ENCODE measurements around the gene TVP23B. TPM values are rescaled to one million over a fixed set of nuclear protein-coding genes. Genes with fewer than 3 reads are reported as not detected.
"Not testable (repeated sequence)": the region's sequence is repeated elsewhere in the genome, so short reads cannot be mapped to it uniquely, and the experiment has no call there.

The TVP23B gene
- polyA plus RNA-seq, 3 donors = 7.3 to 20.2 (median 17.2) TPM

DNA sequence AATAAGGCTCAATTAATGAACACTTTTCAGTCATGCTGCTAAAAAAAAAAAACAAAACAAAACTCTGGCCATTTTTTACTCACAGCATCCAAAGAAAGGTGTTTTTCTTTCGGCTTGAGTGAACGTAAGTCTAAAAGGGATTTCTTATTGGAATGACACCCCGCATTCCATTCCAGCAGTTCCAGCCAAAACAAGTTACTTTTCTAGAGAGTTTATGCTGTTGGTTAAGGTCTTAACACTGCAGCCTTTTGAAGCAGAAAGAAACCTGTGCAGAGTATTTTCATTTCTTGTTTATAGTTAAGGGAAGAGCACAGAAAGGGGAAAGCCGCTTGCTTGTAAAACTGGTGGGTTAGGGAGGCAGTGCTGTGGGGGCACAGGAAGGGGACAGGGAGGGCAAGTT lies 9.9 kb upstream of the TVP23B start:
- H3K4me2 ChIP-seq (replicated peaks; ENCODE audit: extremely low read depth, low read length, poor library complexity, severe bottlenecking); H3K27ac ChIP-seq (ENCODE audit: low read depth in 1 of 2, low read length in 2 of 2); H3K9me3 Mint-ChIP-seq; DNase-seq; H3K79me2 ChIP-seq (ENCODE audit: insufficient read depth, low read length); H3K36me3 ChIP-seq (replicated peaks in 1 of 2; ENCODE audit: control insufficient read depth in 1 of 2, insufficient read depth in 2 of 2, low read length in 2 of 2); intact Hi-C loops (cut with micrococcal nuclease); H3K9me3 ChIP-seq (replicated peaks in 1 of 2; ENCODE audit: control insufficient read depth in 1 of 2, insufficient read depth in 1 of 2, low read length in 2 of 2); H3K27me3 Mint-ChIP-seq (ENCODE audit: low read depth in 3 of 3); H2AFZ ChIP-seq (ENCODE audit: insufficient read depth, low read depth, low read length, poor library complexity, severe bottlenecking); H3K4me3 ChIP-seq (replicated peaks in 1 of 3; ENCODE audit: low read depth in 2 of 3, low read length in 3 of 3); H3K4me3 Mint-ChIP-seq; H3K4me1 ChIP-seq (ENCODE audit: control insufficient read depth in 1 of 2, insufficient read depth in 2 of 2, low read length in 2 of 2); H3K27me3 ChIP-seq (ENCODE audit: control insufficient read depth in 2 of 2, insufficient read depth in 2 of 2, low read length in 2 of 2); H4K20me1 ChIP-seq (ENCODE audit: insufficient read depth, low read length); H3K36me3 Mint-ChIP-seq; H3K9ac ChIP-seq (ENCODE audit: insufficient read depth, low read length, poor library complexity, severe bottlenecking): not testable (repeated sequence)
- 0% methylated on average over 1 of the region's 4 CpGs for WGBS (ENCODE audit: insufficient coverage)
- Mint-ChIP-seq H3K27ac (peak overlapping the region in 1 of 7 donors; percentile 63), H3K4me1 (peaks cover 13% of the 10 kb centered on the region)

DNA sequence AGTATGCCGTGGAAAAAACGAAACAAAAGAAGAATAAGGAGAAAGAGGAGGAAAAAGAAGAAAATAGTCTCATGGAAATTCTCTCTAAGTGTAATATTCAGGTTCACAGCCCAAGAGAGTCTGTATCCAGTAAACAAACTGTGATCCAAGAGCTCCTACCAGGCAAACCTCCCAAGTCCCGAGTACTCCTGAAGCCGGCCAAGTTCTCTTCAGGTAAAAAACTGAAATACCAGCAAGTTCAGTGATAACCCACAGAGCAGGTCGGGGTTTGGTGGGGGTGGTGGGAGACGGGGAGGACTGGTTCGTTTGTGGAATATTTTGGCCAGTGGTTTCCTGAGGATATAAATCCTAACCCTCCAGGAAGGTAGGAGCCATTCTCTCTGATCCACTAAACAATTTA lies 8.5 kb upstream of the TVP23B start:
- no peak for TF ChIP-seq CTCF (IDR thresholded peaks at IDR 0.05)
- H3K27me3 ChIP-seq (ENCODE audit: control insufficient read depth in 2 of 2, insufficient read depth in 2 of 2, low read length in 2 of 2) = no peaks in the 10 kb centered on the region
- peaks cover 0 to 4% of the 10 kb centered on the region in 2 donors for H3K4me1 ChIP-seq (ENCODE audit: control insufficient read depth in 1 of 2, insufficient read depth in 2 of 2, low read length in 2 of 2)
- H3K79me2 ChIP-seq (ENCODE audit: insufficient read depth, low read length) = no peaks in the 10 kb centered on the region
- Mint-ChIP-seq H3K4me3 (no peak overlapping the region), H3K9me3 (peaks cover 0 to 1% (median 0%) of the 10 kb centered on the region in 7 donors), H3K27ac (no peak overlapping the region), H3K4me1 (peaks cover 13% of the 10 kb centered on the region), H3K36me3 (no peaks in the 10 kb centered on the region), H3K27me3 (ENCODE audit: low read depth in 3 of 3) (no peaks in the 10 kb centered on the region)
- no peak overlapping the region for H3K27ac ChIP-seq (ENCODE audit: low read depth in 1 of 2, low read length in 2 of 2)
- H4K20me1 ChIP-seq (ENCODE audit: insufficient read depth, low read length) = no peaks in the 10 kb centered on the region
- H3K9ac ChIP-seq (ENCODE audit: insufficient read depth, low read length, poor library complexity, severe bottlenecking) = no peak overlapping the region
- DNase-seq = no peak
- intact Hi-C loops (cut with micrococcal nuclease) = no loop called here
- no CpG with 5 or more reads among the region's 7 CpGs for WGBS (ENCODE audit: insufficient coverage)
- H2AFZ ChIP-seq (ENCODE audit: insufficient read depth, low read depth, low read length, poor library complexity, severe bottlenecking) = no peak overlapping the region
- H3K9me3 ChIP-seq (replicated peaks in 1 of 2; ENCODE audit: control insufficient read depth in 1 of 2, insufficient read depth in 1 of 2, low read length in 2 of 2) = no peaks in the 10 kb centered on the region
- H3K4me3 ChIP-seq (replicated peaks in 1 of 3; ENCODE audit: low read depth in 2 of 3, low read length in 3 of 3) = no peak overlapping the region
- no peaks in the 10 kb centered on the region for H3K36me3 ChIP-seq (replicated peaks in 1 of 2; ENCODE audit: control insufficient read depth in 1 of 2, insufficient read depth in 2 of 2, low read length in 2 of 2)
- H3K4me2 ChIP-seq (replicated peaks; ENCODE audit: extremely low read depth, low read length, poor library complexity, severe bottlenecking) = no peak overlapping the region

- H3K9ac ChIP-seq (ENCODE audit: insufficient read depth, low read length, poor library complexity, severe bottlenecking) = peak overlapping the region; percentile 80
- peak overlapping the region; percentile 64 to 69 for H3K4me3 Mint-ChIP-seq
- H3K27me3 ChIP-seq (ENCODE audit: control insufficient read depth in 2 of 2, insufficient read depth in 2 of 2, low read length in 2 of 2); H3K36me3 ChIP-seq (replicated peaks in 1 of 2; ENCODE audit: control insufficient read depth in 1 of 2, insufficient read depth in 2 of 2, low read length in 2 of 2); H2AFZ ChIP-seq (ENCODE audit: insufficient read depth, low read depth, low read length, poor library complexity, severe bottlenecking); H3K4me2 ChIP-seq (replicated peaks; ENCODE audit: extremely low read depth, low read length, poor library complexity, severe bottlenecking); H3K27me3 Mint-ChIP-seq (ENCODE audit: low read depth in 3 of 3); H3K4me1 ChIP-seq (ENCODE audit: control insufficient read depth in 1 of 2, insufficient read depth in 2 of 2, low read length in 2 of 2); H3K9me3 Mint-ChIP-seq; H3K4me1 Mint-ChIP-seq; intact Hi-C loops (cut with micrococcal nuclease); H4K20me1 ChIP-seq (ENCODE audit: insufficient read depth, low read length); H3K9me3 ChIP-seq (replicated peaks in 1 of 2; ENCODE audit: control insufficient read depth in 1 of 2, insufficient read depth in 1 of 2, low read length in 2 of 2): not testable (repeated sequence)
- H3K27ac Mint-ChIP-seq = peak overlapping the region in 6 of 7 donors; percentile 78 to 85 (median 82)
- peaks cover 10 to 11% of the 10 kb centered on the region in 2 donors for H3K36me3 Mint-ChIP-seq
- no CpG with 5 or more reads among the region's 5 CpGs for WGBS (ENCODE audit: insufficient coverage)
- H3K79me2 ChIP-seq (ENCODE audit: insufficient read depth, low read length) = peaks cover 24% of the 10 kb centered on the region
- H3K27ac ChIP-seq (ENCODE audit: low read depth in 1 of 2, low read length in 2 of 2) = peak overlapping the region in 1 of 2 donors; percentile 82
- peak in 2 of 3 donors; percentile 7 to 59 for DNase-seq
- peak overlapping the region; percentile 56 to 68 (median 61) for H3K4me3 ChIP-seq (replicated peaks in 1 of 3; ENCODE audit: low read depth in 2 of 3, low read length in 3 of 3)
These were observed 822 bp downstream of the TVP23B start for GRCh38 chr17:18781805-18782204.

DNA sequence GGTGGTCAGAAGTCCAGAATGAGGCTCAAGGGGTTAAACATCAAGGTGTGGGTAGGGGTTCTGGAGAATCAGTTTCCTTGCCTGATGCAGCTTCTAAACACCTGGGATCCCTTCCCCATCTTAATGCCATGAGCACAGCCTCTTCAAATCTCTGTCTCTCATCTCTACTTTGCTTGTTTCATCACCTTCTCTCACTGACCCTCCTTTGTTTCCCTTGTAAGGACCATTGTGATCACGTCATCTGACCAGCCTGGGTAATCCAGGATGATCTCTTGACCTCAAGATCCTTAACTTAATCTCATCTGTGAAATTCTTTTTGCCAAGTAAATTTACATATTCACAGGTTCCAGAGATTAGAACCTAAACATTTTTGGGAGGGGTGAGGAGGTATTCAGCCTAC lies 5.0 kb downstream of the TVP23B start:
- H3K4me3 ChIP-seq (replicated peaks in 1 of 3; ENCODE audit: low read depth in 2 of 3, low read length in 3 of 3); H3K4me1 ChIP-seq (ENCODE audit: control insufficient read depth in 1 of 2, insufficient read depth in 2 of 2, low read length in 2 of 2); H3K9ac ChIP-seq (ENCODE audit: insufficient read depth, low read length, poor library complexity, severe bottlenecking); DNase-seq; H3K36me3 ChIP-seq (replicated peaks in 1 of 2; ENCODE audit: control insufficient read depth in 1 of 2, insufficient read depth in 2 of 2, low read length in 2 of 2); H3K4me1 Mint-ChIP-seq; H3K27me3 ChIP-seq (ENCODE audit: control insufficient read depth in 2 of 2, insufficient read depth in 2 of 2, low read length in 2 of 2); H3K4me3 Mint-ChIP-seq; H4K20me1 ChIP-seq (ENCODE audit: insufficient read depth, low read length); H3K4me2 ChIP-seq (replicated peaks; ENCODE audit: extremely low read depth, low read length, poor library complexity, severe bottlenecking); H2AFZ ChIP-seq (ENCODE audit: insufficient read depth, low read depth, low read length, poor library complexity, severe bottlenecking); H3K9me3 ChIP-seq (replicated peaks in 1 of 2; ENCODE audit: control insufficient read depth in 1 of 2, insufficient read depth in 1 of 2, low read length in 2 of 2); H3K27me3 Mint-ChIP-seq (ENCODE audit: low read depth in 3 of 3); intact Hi-C loops (cut with micrococcal nuclease); H3K27ac ChIP-seq (ENCODE audit: low read depth in 1 of 2, low read length in 2 of 2); H3K9me3 Mint-ChIP-seq: not testable (repeated sequence)
- H3K36me3 Mint-ChIP-seq = peaks cover 17 to 25% of the 10 kb centered on the region in 2 donors
- no CpG with 5 or more reads among the region's 1 CpG for WGBS (ENCODE audit: insufficient coverage)
- H3K79me2 ChIP-seq (ENCODE audit: insufficient read depth, low read length) = peaks cover 24% of the 10 kb centered on the region
- H3K27ac Mint-ChIP-seq = peak overlapping the region in 3 of 7 donors; percentile 10 to 64 (median 41)
